ENCODE data around the gene SORBS2. TPM values are rescaled to one million over a fixed set of nuclear protein-coding genes. Genes with fewer than 3 reads are reported as not detected.

SORBS2 gene
- total RNA-seq, 1 donor from 2014 or later, result 94.2 TPM

GRCh38 chr4:185671066-185671465, 140.9 kb downstream of the SORBS2 start:
- no peak for DNase-seq (ENCODE audit: low spot score, unreplicated experiment)
- Mint-ChIP-seq H3K36me3 (ENCODE audit: insufficient read depth) (peaks cover 22% of the 10 kb centered on the region), H3K9me3 (ENCODE audit: low read depth) (no peaks in the 10 kb centered on the region), H3K4me1 (ENCODE audit: low read depth) (no peaks in the 10 kb centered on the region), H3K27ac (no peak overlapping the region), H3K4me3 (ENCODE audit: low read depth) (no peak overlapping the region), H3K27me3 (no peaks in the 10 kb centered on the region)
- TF ChIP-seq CTCF (IDR thresholded peaks at IDR 0.05; ENCODE audit: unreplicated experiment), result no peak

- Mint-ChIP-seq H3K27ac (no peak overlapping the region), H3K9me3 (ENCODE audit: low read depth) (no peaks in the 10 kb centered on the region), H3K4me1 (ENCODE audit: low read depth) (peaks cover 5% of the 10 kb centered on the region), H3K4me3 (ENCODE audit: low read depth) (no peak overlapping the region), H3K36me3 (ENCODE audit: insufficient read depth) (peaks cover 19% of the 10 kb centered on the region), H3K27me3 (no peaks in the 10 kb centered on the region)
- no peak for DNase-seq (ENCODE audit: low spot score, unreplicated experiment)
- no peak for TF ChIP-seq CTCF (IDR thresholded peaks at IDR 0.05; ENCODE audit: unreplicated experiment)
Measured at GRCh38 chr4:185669288-185669687, 142.7 kb downstream of the SORBS2 start.

- H3K27me3 Mint-ChIP-seq, result no peaks in the 10 kb centered on the region
- no peaks in the 10 kb centered on the region for H3K9me3 Mint-ChIP-seq (ENCODE audit: low read depth)
- DNase-seq (ENCODE audit: low spot score, unreplicated experiment), result no peak
- no peak for TF ChIP-seq CTCF (IDR thresholded peaks at IDR 0.05; ENCODE audit: unreplicated experiment)
- H3K4me1 Mint-ChIP-seq (ENCODE audit: low read depth), result peaks cover 5% of the 10 kb centered on the region
- H3K4me3 Mint-ChIP-seq (ENCODE audit: low read depth), result peak overlapping the region; percentile 43
- H3K36me3 Mint-ChIP-seq (ENCODE audit: insufficient read depth), result peaks cover 27% of the 10 kb centered on the region
- peak overlapping the region; percentile 92 for H3K27ac Mint-ChIP-seq
Measured at GRCh38 chr4:185666156-185666555, 145.8 kb downstream of the SORBS2 start.

- TF ChIP-seq CTCF (IDR thresholded peaks at IDR 0.05; ENCODE audit: unreplicated experiment), result no peak
- DNase-seq (ENCODE audit: low spot score, unreplicated experiment), result no peak
- Mint-ChIP-seq H3K4me1 (ENCODE audit: low read depth) (peaks cover 5% of the 10 kb centered on the region), H3K27ac (peak overlapping the region; percentile 92), H3K27me3 (no peaks in the 10 kb centered on the region), H3K9me3 (ENCODE audit: low read depth) (no peaks in the 10 kb centered on the region), H3K36me3 (ENCODE audit: insufficient read depth) (peaks cover 27% of the 10 kb centered on the region), H3K4me3 (ENCODE audit: low read depth) (peak overlapping the region; percentile 43)
Measured at GRCh38 chr4:185665655-185666054, 146.3 kb downstream of the SORBS2 start.

GRCh38 chr4:185664481-185664880, 147.5 kb downstream of the SORBS2 start:
- Mint-ChIP-seq H3K4me1 (ENCODE audit: low read depth) (peaks cover 5% of the 10 kb centered on the region), H3K9me3 (ENCODE audit: low read depth) (no peaks in the 10 kb centered on the region), H3K36me3 (ENCODE audit: insufficient read depth) (peaks cover 32% of the 10 kb centered on the region), H3K4me3 (ENCODE audit: low read depth) (no peak overlapping the region), H3K27me3 (no peaks in the 10 kb centered on the region), H3K27ac (no peak overlapping the region)
- no peak for DNase-seq (ENCODE audit: low spot score, unreplicated experiment)
- TF ChIP-seq CTCF (IDR thresholded peaks at IDR 0.05; ENCODE audit: unreplicated experiment), result no peak

All from progenitor cell of endocrine pancreas (in vitro differentiated cells).